CD4-positive, alpha-beta T cell treated with Interleukin-15 for 1 hour (primary cell): ENCODE results near the gene TMIGD2.

Experiments used
- DNase-seq: peaks from one replicate; pipeline ENCODE4 v3.0.0-alpha.2; 2020

The TMIGD2 gene

GRCh38 chr19:4326215-4326836, 24.1 kb upstream of the TMIGD2 start:
- DNase-seq = no peak

DNA sequence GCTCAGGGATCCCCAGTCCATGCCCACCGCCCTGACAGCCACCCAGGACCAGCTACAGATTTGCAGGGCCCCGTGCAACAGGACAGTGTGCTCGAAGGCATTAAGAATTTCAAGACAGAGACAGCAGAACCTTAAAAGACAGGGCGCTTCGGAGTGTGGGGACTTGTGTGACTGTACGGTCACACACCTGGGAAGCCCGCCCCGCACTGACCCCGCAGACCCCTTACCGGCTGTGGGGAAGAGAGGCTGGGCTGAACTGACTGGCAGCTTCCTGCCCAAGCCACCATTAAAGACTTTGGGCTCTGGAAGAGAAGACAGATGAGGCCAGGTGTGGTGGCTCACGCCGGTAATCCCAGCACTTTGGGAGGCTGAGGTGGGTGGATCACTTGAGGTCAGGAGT, 22.0 kb upstream of the TMIGD2 start:
- no peak for DNase-seq

GRCh38 chr19:4323692-4324091, 21.5 kb upstream of the TMIGD2 start:
- DNase-seq = no peak

- no peak for DNase-seq
Measured at GRCh38 chr19:4322942-4323665, 20.9 kb upstream of the TMIGD2 start.

DNA sequence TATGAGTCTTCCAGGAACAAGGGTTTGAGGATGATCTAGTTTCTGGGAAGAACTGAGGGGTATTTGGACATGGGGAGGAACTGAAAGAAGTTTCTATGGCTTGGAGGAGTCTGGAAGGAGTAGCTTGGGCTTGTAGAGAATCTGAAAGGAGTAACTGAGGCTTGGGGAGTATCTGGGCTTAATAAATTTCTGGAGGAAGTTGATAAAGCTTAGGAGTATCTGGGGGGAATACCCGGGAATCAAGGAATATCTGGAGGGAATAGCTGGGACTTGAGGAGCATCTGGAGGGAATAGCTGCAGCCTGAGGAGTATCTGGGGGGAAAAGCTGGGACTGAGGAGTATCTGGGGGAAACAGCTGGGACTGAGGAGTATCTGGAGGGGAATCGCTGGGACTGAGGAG, 18.2 kb upstream of the TMIGD2 start:
- no peak for DNase-seq

DNA sequence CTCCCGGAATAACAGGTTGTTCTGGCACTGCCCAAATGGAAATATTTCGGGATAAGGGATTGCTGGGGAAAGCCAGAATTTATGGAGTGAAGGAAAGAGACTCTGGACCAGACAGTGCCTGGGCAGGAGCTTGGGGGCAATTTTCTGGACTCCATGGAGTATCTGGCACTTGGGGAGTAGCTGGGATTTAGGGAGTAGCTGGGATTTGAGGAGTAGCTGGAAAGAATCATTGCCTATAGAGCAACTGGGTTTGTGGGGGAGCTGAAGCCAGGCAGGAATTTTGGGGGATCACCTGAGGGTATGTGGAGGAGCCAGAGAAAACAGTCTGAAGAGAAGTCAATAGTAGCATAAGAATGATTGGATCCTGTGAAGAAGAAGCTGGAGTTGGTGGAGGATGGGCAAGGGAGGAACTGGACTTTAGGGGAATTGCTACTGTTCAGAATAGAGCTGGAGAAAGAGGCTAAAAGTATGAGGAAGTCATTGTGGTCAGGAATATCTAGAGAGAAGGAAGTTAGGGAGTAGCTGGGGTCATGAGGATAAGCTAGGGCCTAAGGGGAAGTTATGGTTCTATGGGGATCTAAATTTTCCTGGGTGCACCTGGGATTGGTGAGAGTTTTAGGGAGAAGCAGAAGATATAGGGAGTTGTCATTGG, 17.0 kb upstream of the TMIGD2 start:
- no peak for DNase-seq

GRCh38 chr19:4318460-4318859, 16.3 kb upstream of the TMIGD2 start:
- no peak for DNase-seq

- DNase-seq = no peak
Measured at GRCh38 chr19:4316956-4317355, 14.8 kb upstream of the TMIGD2 start.

DNA sequence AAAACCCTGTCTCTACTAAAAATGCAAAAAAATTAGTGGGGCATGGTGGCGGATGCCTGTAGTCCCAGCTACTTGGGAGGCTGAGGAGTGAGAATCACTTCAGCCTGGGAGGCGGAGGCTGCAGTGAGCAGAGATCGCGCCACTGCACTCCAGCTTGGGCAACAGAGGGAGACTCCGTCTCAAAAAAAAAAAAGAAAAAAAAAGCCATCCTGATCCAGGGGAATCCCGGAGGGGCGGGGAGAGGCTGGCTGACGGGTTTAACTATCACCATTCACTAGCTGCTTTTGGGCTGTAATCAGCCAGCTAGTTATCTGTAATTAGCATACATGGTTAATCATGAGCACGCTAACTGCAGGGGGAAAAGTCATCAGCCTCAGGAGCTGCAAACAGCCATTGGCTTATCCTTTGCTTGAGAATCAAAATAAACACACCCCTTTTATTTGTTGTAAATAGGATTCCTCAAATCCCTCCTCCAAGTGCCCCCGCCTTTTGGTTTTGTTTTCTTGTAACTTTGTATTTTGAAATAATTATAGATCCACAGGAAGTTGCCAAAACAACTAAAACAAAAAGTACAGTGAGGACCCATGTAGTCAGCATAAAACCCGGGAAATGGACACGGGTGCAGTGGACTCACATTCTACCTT, 11.8 kb upstream of the TMIGD2 start:
- DNase-seq = no peak

- no peak for DNase-seq
Measured at GRCh38 chr19:4310247-4311121, 8.3 kb upstream of the TMIGD2 start.

GRCh38 chr19:4305659-4306058, 3.5 kb upstream of the TMIGD2 start:
- no peak for DNase-seq

GRCh38 chr19:4305257-4305612, 3.0 kb upstream of the TMIGD2 start:
- no peak for DNase-seq

- DNase-seq = peak; percentile 63
Measured at GRCh38 chr19:4304538-4305256, 2.5 kb upstream of the TMIGD2 start, which contains the start of gene FSD1. Gene FSD1 (plus strand): TSS chr19:4304598. CDS start chr19:4304747, 149 bp downstream.

DNA sequence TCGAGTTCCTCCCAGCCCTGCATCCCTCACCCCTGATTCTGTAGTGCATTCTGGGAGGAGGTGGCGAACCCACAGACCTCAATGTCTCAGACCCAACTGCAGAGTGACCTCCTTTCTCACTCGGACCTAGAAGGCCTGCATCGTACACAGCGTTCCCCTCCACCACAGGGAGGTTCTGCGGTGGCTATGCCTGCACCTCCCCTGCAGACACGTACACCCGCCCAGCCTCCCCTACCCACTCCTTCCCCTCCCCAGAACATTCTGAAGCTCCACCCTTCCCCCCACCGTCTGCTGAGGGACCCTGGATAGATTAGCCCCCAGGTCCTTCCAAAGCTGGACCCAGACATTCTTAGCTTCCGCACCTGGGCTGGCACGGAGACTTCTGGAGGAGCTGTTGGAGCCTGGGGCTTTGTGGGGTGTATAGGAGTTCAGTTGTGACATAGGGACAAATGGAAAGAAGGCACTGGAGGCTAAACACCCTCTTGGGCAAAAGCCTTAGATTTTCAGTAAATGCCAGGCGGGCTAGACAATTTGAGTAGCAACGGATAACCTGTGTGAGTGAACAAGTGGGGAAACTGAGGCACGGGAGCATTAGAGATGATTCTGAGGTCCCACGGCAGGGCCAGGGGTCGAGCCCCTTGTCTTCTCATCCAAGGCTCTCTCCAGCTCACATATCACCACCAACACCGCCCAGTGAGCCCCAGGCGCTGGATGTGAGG, 1.8 kb upstream of the TMIGD2 start:
- peak; percentile 23 for DNase-seq

- no peak for DNase-seq
Measured at GRCh38 chr19:4301590-4302242, 473 bp downstream of the TMIGD2 start.

- DNase-seq = no peak
Measured at GRCh38 chr19:4300589-4300988, 1.6 kb downstream of the TMIGD2 start.

DNA sequence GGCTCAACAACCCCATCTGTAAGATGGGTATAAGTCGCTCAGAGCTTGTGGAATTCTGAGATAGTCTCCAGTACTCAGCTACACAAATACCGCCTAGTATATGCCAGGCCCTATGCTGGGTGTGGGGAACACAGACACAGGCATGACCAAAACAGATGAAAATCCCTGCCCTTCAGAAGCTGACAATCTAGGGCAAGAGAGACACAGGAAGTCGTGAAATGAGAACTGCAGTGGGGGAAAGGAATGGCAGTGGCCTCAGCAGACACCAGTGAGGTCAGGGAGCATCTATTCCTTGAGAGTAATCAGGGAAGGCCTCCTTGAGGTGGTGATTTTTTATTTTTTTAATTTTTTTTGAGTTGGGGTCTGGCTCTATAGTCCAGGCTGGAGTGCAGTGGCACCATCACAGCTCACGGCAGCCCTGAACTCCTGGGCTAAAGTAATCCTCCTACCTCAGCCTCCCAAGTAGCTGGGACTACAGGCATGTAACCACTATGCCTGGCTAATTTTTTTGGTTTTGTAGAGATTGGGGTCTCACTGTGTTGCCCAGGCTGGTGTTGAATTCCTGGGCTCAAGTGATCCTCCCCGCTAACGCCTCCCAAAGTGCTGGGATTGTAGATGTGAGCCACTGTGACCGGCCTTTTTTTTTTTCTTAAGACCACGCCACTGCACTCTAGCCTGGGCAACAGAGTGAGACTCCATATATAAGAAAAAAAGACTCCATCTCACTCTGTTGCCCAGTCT, 3.2 kb downstream of the TMIGD2 start:
- no peak for DNase-seq

DNA sequence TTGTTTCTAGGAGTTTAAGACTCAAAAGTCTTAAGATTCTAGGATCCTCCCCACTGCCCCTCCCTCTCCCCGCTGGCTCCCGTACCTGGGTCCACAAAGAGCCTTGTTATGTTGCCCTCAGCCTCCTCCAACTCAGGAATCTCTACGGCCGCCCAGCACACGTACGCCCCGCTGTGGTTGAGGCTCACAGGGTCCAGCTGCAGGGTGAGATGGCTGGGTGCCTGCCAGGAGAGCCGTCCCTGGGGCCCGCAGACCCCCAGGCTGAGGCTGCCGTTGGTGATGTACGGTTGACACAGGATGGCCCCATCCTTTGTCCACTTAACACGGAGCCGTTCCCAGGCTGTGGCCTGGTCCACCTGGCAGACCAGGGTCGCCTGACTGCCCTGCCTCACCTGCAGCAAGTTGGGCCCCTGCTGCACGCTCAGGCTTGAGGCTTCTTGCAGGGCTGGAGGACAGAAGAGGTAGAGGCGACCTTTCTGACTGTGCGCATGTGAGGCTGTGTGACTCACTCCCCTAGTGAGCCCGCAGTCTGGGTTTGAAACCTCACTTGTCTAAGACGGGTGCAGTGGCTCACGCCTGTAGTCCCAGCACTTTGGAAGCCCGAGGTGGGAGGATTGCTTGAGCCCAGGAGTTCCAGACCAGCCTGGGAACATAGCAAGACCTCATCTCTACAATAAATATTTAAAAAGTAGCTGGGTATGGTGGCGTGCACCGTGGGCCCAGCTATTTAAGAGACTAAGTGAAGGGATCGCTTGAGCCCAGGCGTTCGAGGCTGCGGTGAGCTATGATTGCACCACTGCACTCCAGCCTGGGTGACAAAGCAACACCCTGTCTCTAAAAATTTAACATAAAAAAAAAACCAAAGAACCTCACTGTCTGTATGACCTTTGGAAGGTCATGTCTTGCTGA, 4.0 kb downstream of the TMIGD2 start:
- DNase-seq = no peak
